Testis (tissue), 3 donors: ENCODE data around the gene FAM171A2. TPM values are rescaled to one million over a fixed set of nuclear protein-coding genes. Genes with fewer than 3 reads are reported as not detected.

Source experiments
- DNase-seq: peaks from one replicate; pipeline ENCODE4 v3.0.0-alpha.2; 2019
- H3K27ac ChIP-seq, 2 donors: fragments of 200-600 bp; sonication (generic); one replicate each; pipeline ENCODE4 v1.5.1; 2019
- H3K27me3 ChIP-seq: fragments of 200-600 bp; sonication (generic); one replicate; pipeline ENCODE4 v1.5.1; 2019
- H3K36me3 ChIP-seq: fragments of 200-600 bp; sonication (generic); one replicate; pipeline ENCODE4 v1.5.1; 2017; ENCODE audit warnings: low read depth; ENCODE audit errors: missing control alignments
- H3K4me1 ChIP-seq: fragments of 200-600 bp; sonication (generic); one replicate; pipeline ENCODE4 v1.5.1; 2019
- H3K4me3 ChIP-seq, 2 donors: fragments of 200-600 bp; sonication (generic); one replicate each; pipeline ENCODE4 v1.5.1; 2017 to 2019
- H3K9me3 ChIP-seq: fragments of 200-600 bp; sonication (generic); one replicate; pipeline ENCODE4 v1.5.1; 2017
- CTCF ChIP-seq, 3 experiments: fragments of 450-650 bp in 2 of 3; fragments of 200-600 bp in 1 of 3; sonication (generic) in 1 of 3; IDR thresholded peaks; one replicate each; pipeline ENCODE4 v1.5.1; 2016 to 2019; ENCODE audit warnings: antibody characterized with exemption in 3 of 3, mild to moderate bottlenecking in 2 of 3, moderate library complexity in 1 of 3
- POLR2A ChIP-seq: fragments of 450-650 bp; IDR thresholded peaks from one replicate; pipeline ENCODE4 v1.6.1; 2017; ENCODE audit warnings: antibody characterized with exemption, mild to moderate bottlenecking, moderate library complexity
- WGBS, 2 donors: methylation state at CpG; one replicate each; pipeline ENCODE4 v1.1.5; 2018; 5-methylcytosine and 5-hydroxymethylcytosine counted together
- intact Hi-C: fragments of 100-400 bp; cut with DNase I; formaldehyde crosslinking; loops from one replicate; pipeline ENCODE4 v1.15.1; 2023; ENCODE audit warnings: low total_unique reads
- polyA plus RNA-seq: library from polyadenylated mRNA; stranded (reverse); fragments of 350-450 nt; fragmentation: Illumina TruSeq; extraction: RNeasy Lipid Tissue Mini Kit (QIAGEN cat#74804); gene quantifications from one replicate; pipeline ENCODE4 v1.2.3, GENCODE V29; 2014; ENCODE audit warnings: low read depth, low replicate concordance; ENCODE audit not compliant: insufficient read depth
- total RNA-seq, 2 donors: library from RNA; depleted of rRNA; stranded (reverse); fragments of >200 nt; gene quantifications; one replicate each; pipeline ENCODE4 v1.2.3, GENCODE V29; 2016

Gene FAM171A2
- total and polyA plus RNA-seq, 3 donors from 2014 or later = 1.3 to 3.6 (median 2.0) TPM

- peak overlapping the region in 1 of 2 donors; percentile 95 for H3K27ac ChIP-seq
- intact Hi-C loops = no loop called here
- TF ChIP-seq POLR2A (no peak), CTCF (IDR thresholded peaks at IDR 0.05) (peak in 2 of 3 experiments; percentile 9 to 47)
Observed at GRCh38 chr17:44326861-44327444, 36.7 kb downstream of the FAM171A2 start.

GRCh38 chr17:44324571-44325275 is 38.9 kb downstream of the FAM171A2 start, which contains the start of gene SLC25A39:
Gene SLC25A39 (minus strand): TSS chr17:44324823. CDS start chr17:44323562, 1,261 bp downstream.
- 1% methylated on average over 23 to 68 of the region's 85 CpGs for WGBS, 2 donors
- Histone ChIP-seq H3K27me3 (no peaks in the 10 kb centered on the region), H3K4me1 (peaks cover 12% of the 10 kb centered on the region), H3K9me3 (no peaks in the 10 kb centered on the region), H3K27ac (peak within 1 kb of the TSS; percentile 88 to 95), H3K4me3 (peak within 1 kb of the TSS; percentile 94 to 99), H3K36me3 (no peaks in the 10 kb centered on the region)
- peak; percentile 94 for DNase-seq
- intact Hi-C loops = loop anchor here (5.0 kb wide), 1 partner anchor 102 kb away; no protein-coding TSS in a partner anchor
- no peak for TF ChIP-seq POLR2A
- peak in 2 of 3 experiments; percentile 14 to 27 for TF ChIP-seq CTCF (IDR thresholded peaks at IDR 0.05)

More at GRCh38 chr17:44326861-44327444, 36.7 kb downstream of the FAM171A2 start:
- no peaks in the 10 kb centered on the region for H3K9me3 ChIP-seq
- WGBS, 2 donors = 19 to 20% methylated on average over 19 to 31 of the region's 31 CpGs
- no peaks in the 10 kb centered on the region for H3K36me3 ChIP-seq
- H3K4me1 ChIP-seq = peaks cover 12% of the 10 kb centered on the region
- peak; percentile 99 for DNase-seq
- H3K27me3 ChIP-seq = no peaks in the 10 kb centered on the region
- H3K4me3 ChIP-seq = peak overlapping the region; percentile 94 to 99

GRCh38 chr17:44324092-44324570 is 39.5 kb downstream of the FAM171A2 start:
- no peaks in the 10 kb centered on the region for H3K9me3 ChIP-seq
- intact Hi-C loops = loop anchor here (5.0 kb wide), 1 partner anchor 102 kb away; no protein-coding TSS in a partner anchor
- no peaks in the 10 kb centered on the region for H3K27me3 ChIP-seq
- TF ChIP-seq POLR2A (no peak), CTCF (IDR thresholded peaks at IDR 0.05) (no peak)
- H3K36me3 ChIP-seq = no peaks in the 10 kb centered on the region
- 0 to 1% methylated on average over 27 to 33 of the region's 38 CpGs for WGBS, 2 donors
- H3K27ac ChIP-seq = peak overlapping the region; percentile 70 to 73
- peaks cover 12% of the 10 kb centered on the region for H3K4me1 ChIP-seq
- H3K4me3 ChIP-seq = peak overlapping the region; percentile 94 to 99
- no peak for DNase-seq

- Histone ChIP-seq H3K36me3 (no peaks in the 10 kb centered on the region), H3K9me3 (no peaks in the 10 kb centered on the region), H3K4me1 (peaks cover 12% of the 10 kb centered on the region), H3K27ac (peak overlapping the region in 1 of 2 donors; percentile 70), H3K4me3 (peak overlapping the region; percentile 94 to 99), H3K27me3 (no peaks in the 10 kb centered on the region)
- TF ChIP-seq POLR2A (no peak), CTCF (IDR thresholded peaks at IDR 0.05) (no peak)
- DNase-seq = no peak
- 38 to 58% methylated on average over 12 to 27 of the region's 27 CpGs for WGBS, 2 donors
- intact Hi-C loops = loop anchor here (5.0 kb wide), 1 partner anchor 101 kb away; no protein-coding TSS in a partner anchor
Observed at GRCh38 chr17:44323359-44324091, 40.1 kb downstream of the FAM171A2 start.
